ENCODE results near the gene DPPA5.
"Not testable (repeated sequence)": the region's sequence is repeated elsewhere in the genome, so short reads cannot be mapped to it uniquely, and the experiment has no call there.

The DPPA5 gene

GRCh38 chr6:73391675-73392074 is 37.6 kb upstream of the DPPA5 start:
- in situ Hi-C loops (cut with MboI; ENCODE audit: low pct_unique_long_range_greater_than_20kb, low sequenced_read_pairs, unreplicated experiment), result no loop called here
- DNase-seq (ENCODE audit: low spot score), result no peak
- no peak for TF ChIP-seq CTCF (IDR thresholded peaks at IDR 0.05; ENCODE audit: extremely low read depth, insufficient read depth, missing control alignments)

- in situ Hi-C loops (cut with MboI; ENCODE audit: low pct_unique_long_range_greater_than_20kb, low sequenced_read_pairs, unreplicated experiment), result no loop called here
- DNase-seq (ENCODE audit: low spot score), result no peak
- no peak for TF ChIP-seq CTCF (IDR thresholded peaks at IDR 0.05; ENCODE audit: extremely low read depth, insufficient read depth, missing control alignments)
Measured at GRCh38 chr6:73389854-73390253, 35.8 kb upstream of the DPPA5 start.

- peak; percentile 59 for TF ChIP-seq CTCF (IDR thresholded peaks at IDR 0.05; ENCODE audit: extremely low read depth, insufficient read depth, missing control alignments)
- in situ Hi-C loops (cut with MboI; ENCODE audit: low pct_unique_long_range_greater_than_20kb, low sequenced_read_pairs, unreplicated experiment), result no loop called here
- DNase-seq (ENCODE audit: low spot score), result peak; percentile 67
Measured at GRCh38 chr6:73388800-73389512, 34.9 kb upstream of the DPPA5 start.

- in situ Hi-C loops (cut with MboI; ENCODE audit: low pct_unique_long_range_greater_than_20kb, low sequenced_read_pairs, unreplicated experiment), result no loop called here
- DNase-seq (ENCODE audit: low spot score), result no peak
- no peak for TF ChIP-seq CTCF (IDR thresholded peaks at IDR 0.05; ENCODE audit: extremely low read depth, insufficient read depth, missing control alignments)
Measured at GRCh38 chr6:73388433-73388799, 34.3 kb upstream of the DPPA5 start.

- in situ Hi-C loops (cut with MboI; ENCODE audit: low pct_unique_long_range_greater_than_20kb, low sequenced_read_pairs, unreplicated experiment), result no loop called here
- no peak for TF ChIP-seq CTCF (IDR thresholded peaks at IDR 0.05; ENCODE audit: extremely low read depth, insufficient read depth, missing control alignments)
- no peak for DNase-seq (ENCODE audit: low spot score)
Measured at GRCh38 chr6:73382462-73383113, 28.5 kb upstream of the DPPA5 start.

- in situ Hi-C loops (cut with MboI; ENCODE audit: low pct_unique_long_range_greater_than_20kb, low sequenced_read_pairs, unreplicated experiment); DNase-seq (ENCODE audit: low spot score): not testable (repeated sequence)
Measured at GRCh38 chr6:73381531-73381930, 27.5 kb upstream of the DPPA5 start.

- peak; percentile 9 for DNase-seq (ENCODE audit: low spot score)
- no peak for TF ChIP-seq CTCF (IDR thresholded peaks at IDR 0.05; ENCODE audit: extremely low read depth, insufficient read depth, missing control alignments)
- in situ Hi-C loops (cut with MboI; ENCODE audit: low pct_unique_long_range_greater_than_20kb, low sequenced_read_pairs, unreplicated experiment), result no loop called here
Measured at GRCh38 chr6:73377225-73377624, 23.1 kb upstream of the DPPA5 start.
